Middle frontal gyrus (tissue), 1 donor: Measurements from ENCODE around the gene ELK4.

Source experiments
- DNase-seq: peaks from one replicate; pipeline ENCODE4 v3.0.0-alpha.2; 2015; ENCODE audit warnings: low spot score; ENCODE audit errors: extremely low spot score

The ELK4 gene

GRCh38 chr1:205598841-205599668 is 32.8 kb downstream of the ELK4 start:
- no peak for DNase-seq

GRCh38 chr1:205597691-205598314 is 34.0 kb downstream of the ELK4 start:
- DNase-seq, result no peak

- no peak for DNase-seq
These were observed 34.9 kb downstream of the ELK4 start for GRCh38 chr1:205596876-205597275.

GRCh38 chr1:205595861-205596260 is 36.0 kb downstream of the ELK4 start:
- no peak for DNase-seq

- no peak for DNase-seq
These were observed 36.4 kb downstream of the ELK4 start for GRCh38 chr1:205595435-205595834.

GRCh38 chr1:205594846-205595245 is 37.0 kb downstream of the ELK4 start:
- no peak for DNase-seq

GRCh38 chr1:205593967-205594366 is 37.8 kb downstream of the ELK4 start:
- DNase-seq, result no peak

- no peak for DNase-seq
These were observed 38.3 kb downstream of the ELK4 start for GRCh38 chr1:205593532-205593931.

GRCh38 chr1:205592443-205593003 is 39.3 kb downstream of the ELK4 start:
- DNase-seq, result no peak

GRCh38 chr1:205591522-205592351 is 40.1 kb downstream of the ELK4 start:
- peak; percentile 76 for DNase-seq

- no peak for DNase-seq
These were observed 40.9 kb downstream of the ELK4 start for GRCh38 chr1:205590777-205591513.

- DNase-seq, result no peak
These were observed 41.4 kb downstream of the ELK4 start for GRCh38 chr1:205590457-205590768.

GRCh38 chr1:205589618-205590456 is 42.0 kb downstream of the ELK4 start:
- DNase-seq, result no peak

- no peak for DNase-seq
These were observed 42.8 kb downstream of the ELK4 start for GRCh38 chr1:205589046-205589445.

- no peak for DNase-seq
These were observed 43.2 kb downstream of the ELK4 start for GRCh38 chr1:205588636-205589035.

- DNase-seq, result no peak
These were observed 44.2 kb downstream of the ELK4 start for GRCh38 chr1:205587581-205587980.

GRCh38 chr1:205585835-205586785 is 45.7 kb downstream of the ELK4 start:
- DNase-seq, result no peak

GRCh38 chr1:205585169-205585834 is 46.5 kb downstream of the ELK4 start:
- no peak for DNase-seq

GRCh38 chr1:205584732-205585131 is 47.1 kb downstream of the ELK4 start:
- DNase-seq, result no peak
